GOT3 (cell line): ENCODE results near the gene PRR23C.

Experiments
- DNase-seq: peaks from one replicate; lab custom pipeline; 2025; ENCODE audit warnings: mixed read lengths; lab: John Stamatoyannopoulos, UW

Gene PRR23C

DNA sequence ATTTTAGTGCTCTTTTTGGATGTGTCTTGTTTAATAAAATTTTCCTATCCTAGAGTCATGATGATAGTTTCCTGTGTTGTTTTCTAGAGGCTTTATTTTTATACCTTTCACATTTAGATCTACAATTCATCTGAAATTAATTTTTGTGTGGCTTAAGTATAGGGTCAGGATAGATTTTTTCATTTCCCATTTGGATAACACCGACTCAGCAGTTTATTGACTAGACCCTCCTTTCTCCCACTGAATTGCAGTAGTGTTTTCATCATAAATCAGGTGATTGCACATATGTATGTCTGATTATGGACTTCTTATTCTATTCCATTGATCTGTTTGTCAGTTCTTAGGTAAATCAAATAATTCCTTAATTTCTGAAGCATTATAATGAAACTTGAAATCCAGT is 49.0 kb downstream of the PRR23C start:
- no peak for DNase-seq
